Cardiac muscle cell (in vitro differentiated cells and primary cell): ENCODE results near the gene BCAP31. TPM values are rescaled to one million over a fixed set of nuclear protein-coding genes. Genes with fewer than 3 reads are reported as not detected.
"Not testable (repeated sequence)": the region's sequence is repeated elsewhere in the genome, so short reads cannot be mapped to it uniquely, and the experiment has no call there.

Experiments
- DNase-seq, 2 donors: peaks; one replicate each; pipeline versions ENCODE4 v3.0.0 to v3.0.0-alpha.2; 2010 to 2017; ENCODE audit warnings: low read depth in 1 of 2, low spot score in 1 of 2
- H3K27ac ChIP-seq: fragments of 200-600 bp; sonication (generic); 2 replicates; pipeline ENCODE4 v1.5.1; 2016
- H3K27me3 ChIP-seq: fragments of 200-600 bp; sonication (generic); 2 replicates; pipeline ENCODE4 v1.6.0; 2016; ENCODE audit warnings: control low read depth
- H3K36me3 ChIP-seq: fragments of 200-600 bp; sonication (generic); 2 replicates; pipeline ENCODE4 v1.5.1; 2016; ENCODE audit warnings: control low read depth
- H3K4me1 ChIP-seq: fragments of 200-600 bp; sonication (generic); 2 replicates; pipeline ENCODE4 v1.8.1; 2017; ENCODE audit warnings: low read depth, mild to moderate bottlenecking, mixed run types
- H3K4me3 ChIP-seq: fragments of 200-600 bp; sonication (generic); 2 replicates; pipeline ENCODE4 v1.5.1; 2016; ENCODE audit warnings: mild to moderate bottlenecking
- H3K9me3 ChIP-seq: fragments of 200-600 bp; sonication (generic); 2 replicates; pipeline ENCODE4 v1.5.1; 2017; ENCODE audit warnings: low read depth, mild to moderate bottlenecking, control low read depth
- CTCF ChIP-seq: IDR thresholded peaks from 2 replicates; pipeline ENCODE4 v1.5.1; 2012; ENCODE audit warnings: low read depth, mild to moderate bottlenecking, low read length
- polyA plus RNA-seq: library from polyadenylated mRNA; unstranded; fragments of >200 nt; fragmentation: Nextera tagmentation; extraction: Ambion mirVana; gene quantifications from 2 replicates; pipeline ENCODE4 v1.2.1, GENCODE V29; 2016
- total RNA-seq: library from RNA; depleted of rRNA; stranded (reverse); fragments of >200 nt; gene quantifications from 2 replicates; pipeline ENCODE4 v1.2.3, GENCODE V29; 2016

BCAP31 gene
- total and polyA plus RNA-seq, 2 experiments from 2014 or later = 74.7 to 269 TPM

GRCh38 chrX:153700376-153700945, 23.7 kb downstream of the BCAP31 start:
- no peak overlapping the region for H3K4me3 ChIP-seq
- H3K4me1 ChIP-seq = peaks cover 4% of the 10 kb centered on the region
- DNase-seq = no peak
- H3K27ac ChIP-seq = no peak overlapping the region
- H3K36me3 ChIP-seq = peaks cover 4% of the 10 kb centered on the region
- TF ChIP-seq CTCF = no peak
- H3K27me3 ChIP-seq = no peaks in the 10 kb centered on the region
- no peaks in the 10 kb centered on the region for H3K9me3 ChIP-seq

GRCh38 chrX:153699784-153700371, 24.3 kb downstream of the BCAP31 start:
- H3K36me3 ChIP-seq, H3K27ac ChIP-seq, H3K4me1 ChIP-seq, H3K27me3 ChIP-seq, H3K9me3 ChIP-seq, DNase-seq, H3K4me3 ChIP-seq: not testable (repeated sequence)

DNA sequence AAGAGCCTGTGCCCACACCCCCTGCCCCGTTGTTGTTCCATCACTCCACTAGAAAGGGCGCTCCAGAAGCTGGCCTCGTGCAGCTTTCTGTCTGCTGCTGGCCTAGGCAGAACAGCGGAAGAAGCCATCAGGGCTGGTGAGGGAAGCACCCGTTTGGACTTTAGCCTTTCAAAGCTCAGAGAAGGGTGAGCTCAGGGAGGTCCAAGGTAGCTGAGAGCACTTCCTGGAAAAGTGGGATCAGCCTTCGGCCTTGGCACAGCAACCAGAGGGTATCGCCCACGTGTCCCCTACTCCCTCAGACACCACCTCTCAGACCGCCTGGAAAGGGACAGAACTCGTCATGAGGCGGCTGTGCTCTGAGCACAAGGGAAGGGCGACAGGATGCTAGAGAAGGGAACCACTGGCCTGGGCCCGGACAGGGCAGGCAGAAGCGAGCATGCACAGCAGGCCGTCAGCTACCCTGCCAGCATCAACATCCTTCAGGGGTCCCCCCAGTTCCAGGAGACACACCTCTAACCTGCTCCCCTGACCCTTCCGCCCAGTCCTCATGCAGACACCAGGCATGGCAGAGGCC, 24.9 kb downstream of the BCAP31 start:
- not testable (repeated sequence) for DNase-seq, H3K27me3 ChIP-seq, H3K36me3 ChIP-seq, H3K4me3 ChIP-seq, H3K4me1 ChIP-seq, H3K27ac ChIP-seq, H3K9me3 ChIP-seq

- DNase-seq = no peak
- TF ChIP-seq CTCF = no peak
- H3K36me3 ChIP-seq = peaks cover 4% of the 10 kb centered on the region
- H3K9me3 ChIP-seq = no peaks in the 10 kb centered on the region
- no peaks in the 10 kb centered on the region for H3K27me3 ChIP-seq
- no peak overlapping the region for H3K27ac ChIP-seq
- H3K4me1 ChIP-seq = no peaks in the 10 kb centered on the region
- no peak overlapping the region for H3K4me3 ChIP-seq
Observed at GRCh38 chrX:153697924-153698865, 26.0 kb downstream of the BCAP31 start.

DNA sequence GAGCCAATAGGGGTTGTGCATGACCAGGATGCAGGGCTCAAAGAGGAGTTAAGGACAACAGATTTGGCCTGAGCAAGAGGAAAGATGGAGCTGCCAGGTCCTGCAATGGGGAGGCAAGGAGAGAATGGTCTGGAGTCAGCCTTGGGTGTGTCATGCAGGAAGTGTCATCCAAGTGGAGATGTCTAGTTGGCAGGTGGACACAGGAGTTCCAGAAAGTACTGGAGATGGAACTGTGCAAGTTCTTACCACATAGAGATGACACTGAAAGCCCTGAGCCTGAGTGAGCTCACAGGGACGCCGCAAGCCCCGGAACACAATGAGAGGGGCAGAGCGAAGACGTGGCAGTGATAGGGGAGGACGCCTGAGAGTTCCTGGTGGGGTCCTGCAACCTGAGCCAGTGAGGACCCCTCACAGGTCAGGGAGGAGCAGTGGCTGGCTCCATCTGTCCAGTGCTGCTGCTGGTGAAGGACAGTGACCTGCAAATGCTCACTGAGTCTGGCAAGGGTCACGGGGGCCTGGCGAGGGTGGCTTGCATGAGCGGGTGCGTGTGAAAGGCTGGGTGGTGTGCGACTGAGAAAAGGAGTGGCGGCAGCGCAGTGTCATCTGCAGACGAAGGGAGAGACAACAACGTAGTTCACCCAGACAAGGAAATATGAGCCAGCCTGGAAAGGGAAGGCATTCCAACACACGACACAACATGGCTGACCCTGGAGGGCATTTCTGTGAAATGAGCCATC, 27.0 kb downstream of the BCAP31 start:
- not testable (repeated sequence) for H3K4me1 ChIP-seq

GRCh38 chrX:153696538-153696937, 27.6 kb downstream of the BCAP31 start:
- not testable (repeated sequence) for H3K27me3 ChIP-seq, H3K36me3 ChIP-seq, H3K9me3 ChIP-seq, DNase-seq, H3K27ac ChIP-seq, H3K4me3 ChIP-seq, H3K4me1 ChIP-seq

More for the DNA sequence above, 27.0 kb downstream of the BCAP31 start:
- DNase-seq, H3K27ac ChIP-seq, H3K36me3 ChIP-seq, H3K9me3 ChIP-seq, H3K27me3 ChIP-seq, H3K4me3 ChIP-seq: not testable (repeated sequence)

DNA sequence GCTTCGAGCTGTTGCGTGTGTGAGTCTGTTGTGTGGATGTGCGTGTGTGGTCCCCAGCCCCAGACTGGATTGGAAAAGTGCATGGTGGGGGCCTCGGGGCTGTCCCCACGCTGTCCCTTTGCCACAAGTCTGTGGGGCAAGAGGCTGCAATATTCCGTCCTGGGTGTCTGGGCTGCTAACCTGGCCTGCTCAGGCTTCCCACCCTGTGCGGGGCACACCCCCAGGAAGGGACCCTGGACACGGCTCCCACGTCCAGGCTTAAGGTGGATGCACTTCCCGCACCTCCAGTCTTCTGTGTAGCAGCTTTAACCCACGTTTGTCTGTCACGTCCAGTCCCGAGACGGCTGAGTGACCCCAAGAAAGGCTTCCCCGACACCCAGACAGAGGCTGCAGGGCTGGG, 28.1 kb downstream of the BCAP31 start:
- Histone ChIP-seq H3K4me1 (no peaks in the 10 kb centered on the region), H3K27me3 (no peaks in the 10 kb centered on the region), H3K4me3 (no peak overlapping the region), H3K36me3 (no peaks in the 10 kb centered on the region), H3K9me3 (no peaks in the 10 kb centered on the region), H3K27ac (no peak overlapping the region)
- no peak for TF ChIP-seq CTCF
- DNase-seq = no peak
